GM12878 (cell line): ENCODE measurements around the gene GRIN2C. TPM values are rescaled to one million over a fixed set of nuclear protein-coding genes. Genes with fewer than 3 reads are reported as not detected.

ENCODE experiments used
- ATAC-seq: fragments of 200-7000 bp; cut with Tn5 transposase; 3 replicates; pipeline ENCODE4 v1.9.1; 2020; ENCODE audit warnings: mild to moderate bottlenecking, moderate library complexity
- BruUV-seq: library from RNA; stranded (reverse); fragments of 400-500 nt; replicated peaks from 2 replicates; lab custom pipeline; 2021; lab: Mats Ljungman, UMichigan
- CTCF ChIA-PET: fragments of 300-600 bp; sonication (Branson Sonifier 250); formaldehyde crosslinking; extraction: SDS; loops from one replicate; lab custom pipeline; 2021; ENCODE audit warnings: inconsistent platforms; lab: Yijun Ruan, JAX
- POLR2A ChIA-PET: fragments of 350-600 bp; formaldehyde crosslinking; extraction: SDS; loops from one replicate; lab custom pipeline; 2021; ENCODE audit warnings: inconsistent platforms; lab: Charles Lee
- RAD21 ChIA-PET: fragments of 300-600 bp; sonication (Branson Sonifier 250); formaldehyde crosslinking; loops from one replicate; lab custom pipeline; 2023; ENCODE audit warnings: antibody characterized with exemption; ENCODE audit not compliant: unreplicated experiment; lab: Charles Lee
- SMC1A ChIA-PET: fragments of 300-600 bp; sonication (Branson Sonifier 250); formaldehyde crosslinking; loops from one replicate; lab custom pipeline; 2023; ENCODE audit not compliant: unreplicated experiment, uncharacterized antibody; lab: Charles Lee
- DNase-seq: peaks from one replicate; pipeline ENCODE4 v3.0.0-alpha.2; 2011; ENCODE audit warnings: low read depth, low spot score
- FAIRE-seq: peaks from 3 replicates; lab custom pipeline; 2011; peaks lifted over from hg19 to GRCh38; lab: Jason Lieb, UNC
- H2AFZ ChIP-seq: 2 replicates; pipeline ENCODE4 v1.6.0; 2011; ENCODE audit warnings: low read depth, low read length, control low read depth; ENCODE audit not compliant: control insufficient read depth
- H3K27ac ChIP-seq: 2 replicates; pipeline ENCODE4 v1.5.1; 2011; ENCODE audit warnings: control low read depth; ENCODE audit not compliant: control insufficient read depth, insufficient read depth
- H3K27me3 ChIP-seq, 2 experiments: replicated peaks in 1 of 2; 2 replicates each; pipeline versions ENCODE4 v1.6.0 to v1.6.1; 2011; ENCODE audit warnings: low read length in 1 of 2; ENCODE audit not compliant: control insufficient read depth in 2 of 2, insufficient read depth in 2 of 2
- H3K36me3 ChIP-seq, 2 experiments: 2 replicates each; pipeline ENCODE4 v1.5.1; 2011; ENCODE audit warnings: low read length in 1 of 2; ENCODE audit not compliant: control insufficient read depth in 2 of 2, insufficient read depth in 2 of 2
- H3K4me1 ChIP-seq: 2 replicates; pipeline ENCODE4 v1.6.1; 2011; ENCODE audit warnings: mild to moderate bottlenecking, low read length, moderate library complexity, mixed read lengths; ENCODE audit not compliant: control insufficient read depth, insufficient read depth
- H3K4me2 ChIP-seq: 2 replicates; pipeline ENCODE4 v1.6.0; 2011; ENCODE audit warnings: control low read depth; ENCODE audit not compliant: control insufficient read depth, insufficient read depth
- H3K4me3 ChIP-seq: fragments of 200-600 bp; sonication (generic); 2 replicates; pipeline ENCODE4 v1.5.1; 2016
- H3K79me2 ChIP-seq: 2 replicates; pipeline ENCODE4 v1.6.0; 2011; ENCODE audit warnings: low read length; ENCODE audit not compliant: control insufficient read depth, insufficient read depth
- H3K9ac ChIP-seq: 2 replicates; pipeline ENCODE4 v1.8.0; 2011; ENCODE audit warnings: low read length, control low read depth, mixed read lengths; ENCODE audit not compliant: control insufficient read depth, insufficient read depth
- H3K9me3 ChIP-seq: replicated peaks from 3 replicates; pipeline ENCODE4 v1.5.1; 2011; ENCODE audit warnings: mild to moderate bottlenecking, low read length; ENCODE audit not compliant: control insufficient read depth, insufficient read depth
- H4K20me1 ChIP-seq: 2 replicates; pipeline ENCODE4 v1.6.0; 2011; ENCODE audit not compliant: control insufficient read depth, insufficient read depth
- CHD1 ChIP-seq: IDR thresholded peaks from 2 replicates; pipeline ENCODE4 v1.6.1; 2012; ENCODE audit warnings: low read depth, low read length, improper control_type of control experiment
- FOXK2 ChIP-seq: fragments of 450-650 bp; IDR thresholded peaks from 2 replicates; pipeline ENCODE4 v1.6.1; 2017; ENCODE audit warnings: mild to moderate bottlenecking, moderate library complexity
- MEF2A ChIP-seq: IDR thresholded peaks from 2 replicates; pipeline ENCODE4 v1.6.1; 2011; ENCODE audit warnings: low read depth, mild to moderate bottlenecking, low read length, moderate library complexity; ENCODE audit not compliant: insufficient read depth
- PAX8 ChIP-seq: fragments of 450-650 bp; IDR thresholded peaks from 2 replicates; pipeline ENCODE4 v1.6.1; 2017; ENCODE audit warnings: mild to moderate bottlenecking, moderate library complexity
- POLR2AphosphoS5 ChIP-seq: IDR thresholded peaks from 2 replicates; pipeline ENCODE4 v1.6.1; 2011; ENCODE audit warnings: mild to moderate bottlenecking, low read length, inconsistent platforms
- TARDBP ChIP-seq: IDR thresholded peaks from 2 replicates; pipeline ENCODE4 v1.6.1; 2016; ENCODE audit warnings: borderline replicate concordance
- WGBS: methylation state at CpG from one replicate; pipeline ENCODE4 v1.1.6; 2016; ENCODE audit warnings: low lambda C conversion rate; ENCODE audit not compliant: insufficient replicate concordance, insufficient coverage; ENCODE audit errors: missing lambda C conversion rate; 5-methylcytosine and 5-hydroxymethylcytosine counted together
- in situ Hi-C: fragments of 300-500 bp; cut with MboI; formaldehyde crosslinking; loops from 9 replicates; pipeline ENCODE4 v1.14.3; 2018; ENCODE audit warnings: mixed read lengths
- intact Hi-C: fragments of 100-400 bp; cut with micrococcal nuclease; formaldehyde crosslinking; loops from one replicate; pipeline ENCODE4 v1.14.2; 2022; ENCODE audit not compliant: unreplicated experiment
- polyA plus RNA-seq, 11 experiments: library from polyadenylated mRNA; depleted of rRNA in 4 of 11; unstranded in 6 of 11; stranded (reverse) in 5 of 11; fragments of >200 nt; fragmentation: Nextera tagmentation in 4 of 11; fragmentation: Illumina TruSeq in 1 of 11; extraction: Ambion mirVana in 4 of 11; extraction: Trizol in 1 of 11; gene quantifications; 1 replicate in 1 of 11; 2 replicates in 10 of 11; pipeline versions ENCODE4 v1.2.1 to v1.2.3, GENCODE V29; 2011 to 2016; ENCODE audit warnings: inconsistent platforms in 2 of 11, missing spikeins in 2 of 11, low read depth in 1 of 11
- total RNA-seq, 4 experiments: library from RNA; depleted of rRNA in 3 of 4; stranded (reverse); fragments of >200 nt in 3 of 4; fragmentation: Illumina TruSeq in 1 of 4; extraction: Trizol in 1 of 4; gene quantifications; 2 replicates each; pipeline versions ENCODE4 v1.2.1 to v1.2.3, GENCODE V29; 2013 to 2021
- TF ChIP-seq, protein P1 (sequence below): IDR thresholded peaks from 2 replicates; pipeline ENCODE4 v1.6.1; 2011; ENCODE audit warnings: low read depth, low read length, improper control_type of control experiment, borderline replicate concordance
- TF ChIP-seq, protein P2 (sequence below): fragments of 450-650 bp; IDR thresholded peaks from 2 replicates; pipeline ENCODE4 v1.6.1; 2018; ENCODE audit warnings: mild to moderate bottlenecking, low read depth, moderate library complexity; ENCODE audit not compliant: partially characterized antibody

Gene GRIN2C
- total and polyA plus RNA-seq, 10 of the 15 experiments (the other 5 are each of a cell fraction or from before 2014, with no cell fraction given): 0.01 to 0.20 (median 0.11) TPM; not detected in 2

DNA sequence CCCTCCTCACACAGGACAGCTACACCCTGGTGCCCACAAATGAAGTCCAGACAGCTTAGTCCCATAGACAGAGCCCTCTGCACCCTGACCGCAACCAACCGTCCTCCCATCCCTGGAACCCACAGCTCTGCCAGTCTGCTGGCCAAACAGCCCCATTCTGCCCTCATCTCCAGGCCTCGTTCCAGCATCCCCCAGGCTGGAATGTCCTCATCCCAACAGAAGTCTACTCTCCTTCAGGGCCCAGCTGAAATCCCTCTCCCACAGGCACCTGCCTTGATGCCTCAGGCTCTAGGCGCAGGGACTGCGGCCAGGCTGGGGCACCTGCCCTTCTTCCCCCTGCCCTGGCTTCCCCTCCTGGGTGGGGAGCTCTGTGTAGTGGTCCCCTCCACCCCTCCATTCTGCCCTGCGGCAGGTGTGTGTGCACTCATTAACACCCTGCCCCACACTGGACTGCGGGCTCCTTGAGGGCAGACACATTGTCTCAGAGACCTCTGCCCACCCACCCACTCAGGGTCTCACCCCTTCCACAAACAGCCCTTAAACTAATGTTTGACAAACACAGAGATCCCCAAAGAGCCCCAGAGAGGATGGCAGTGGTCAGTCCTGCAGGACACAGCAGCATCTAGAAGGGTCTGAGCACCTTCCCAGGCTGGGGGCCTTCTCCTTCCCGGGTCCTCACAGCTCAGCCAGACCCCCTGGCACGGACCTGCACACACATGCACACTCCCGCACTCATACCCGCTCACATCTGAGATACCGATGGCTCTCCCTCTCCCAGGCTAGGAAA, 820 bp downstream of the GRIN2C start:
- ChIA-PET POLR2A (interaction anchor here (0.7 to 1.4 kb wide), 2 partner anchors 68 to 106 kb away, joined by 3 to 6 read pairs; no protein-coding TSS in a partner anchor), CTCF (interaction anchor here (0.9 to 3.4 kb wide), 3 partner anchors 67 to 117 kb away, joined by 3 to 14 read pairs (median 6); no protein-coding TSS in a partner anchor), RAD21 (no interaction called here), SMC1A (interaction anchor here (0.6 to 1.5 kb wide), 2 partner anchors 11 to 68 kb away, joined by 3 to 7 read pairs; no protein-coding TSS in a partner anchor)
- Histone ChIP-seq H3K27ac (no peak overlapping the region), H4K20me1 (no peaks in the 10 kb centered on the region), H3K4me2 (no peak overlapping the region), H2AFZ (no peak overlapping the region), H3K79me2 (no peaks in the 10 kb centered on the region), H3K36me3 (no peaks in the 10 kb centered on the region), H3K4me3 (no peak overlapping the region), H3K4me1 (no peaks in the 10 kb centered on the region), H3K9me3 (no peaks in the 10 kb centered on the region), H3K9ac (no peak overlapping the region), H3K27me3 (peaks cover 12 to 14% of the 10 kb centered on the region in 2 experiments)
- in situ Hi-C loops: loop anchor here (5.0 kb wide), 1 partner anchor 67 kb away; no protein-coding TSS in a partner anchor
- WGBS: 56% methylated on average over 12 of the region's 12 CpGs
- intact Hi-C loops: no loop called here
- no peak for ATAC-seq
- no peak for FAIRE-seq
- no peak for DNase-seq
- no TSS peak for BruUV-seq
- TF ChIP-seq POLR2AphosphoS5 (no peak), CHD1 (no peak), FOXK2 (no peak), PAX8 (no peak), TARDBP (no peak)

DNA sequence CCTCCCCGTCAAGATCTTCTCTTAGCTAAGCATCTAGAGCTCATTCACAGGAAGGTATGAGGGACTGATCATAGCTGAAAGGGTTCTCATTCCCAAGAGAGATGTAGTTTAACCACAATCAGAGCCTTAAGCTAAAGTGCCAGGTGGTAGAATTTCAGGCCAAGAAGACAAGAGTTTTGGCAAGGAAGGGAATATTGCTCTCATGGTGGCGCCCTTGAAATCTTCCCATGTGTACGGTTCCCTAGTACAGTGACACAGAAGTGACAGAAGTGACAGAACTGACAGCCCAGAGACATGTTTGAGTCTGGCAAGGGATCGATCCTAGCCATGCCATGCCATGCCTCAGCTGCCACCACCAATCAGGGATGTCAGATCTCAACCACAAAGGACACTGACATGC, 2.5 kb downstream of the GRIN2C start:
- H3K9ac ChIP-seq: no peak overlapping the region
- DNase-seq (no peak), FAIRE-seq (no peak), ATAC-seq (no peak)
- in situ Hi-C loops: loop anchor here (5.0 kb wide), 1 partner anchor 65 kb away; no protein-coding TSS in a partner anchor
- no peaks in the 10 kb centered on the region for H3K79me2 ChIP-seq
- no peaks in the 10 kb centered on the region for H4K20me1 ChIP-seq
- H3K4me3 ChIP-seq: no peak overlapping the region
- H2AFZ ChIP-seq: no peak overlapping the region
- no peak overlapping the region for H3K27ac ChIP-seq
- intact Hi-C loops: no loop called here
- no peaks in the 10 kb centered on the region for H3K4me1 ChIP-seq
- SMC1A ChIA-PET: interaction anchor here (0.6 kb wide), 1 partner anchor 631 kb away, joined by 3 read pairs; no protein-coding TSS in a partner anchor
- CTCF ChIA-PET: interaction anchor here (0.7 to 3.4 kb wide), 6 partner anchors 9 to 200 kb away, joined by 3 to 14 read pairs (median 4); no protein-coding TSS in a partner anchor
- peaks cover 12 to 16% of the 10 kb centered on the region in 2 experiments for H3K27me3 ChIP-seq
- BruUV-seq: no TSS peak
- H3K9me3 ChIP-seq: no peaks in the 10 kb centered on the region
- RAD21 ChIA-PET: no interaction called here
- POLR2A ChIA-PET: no interaction called here
- H3K4me2 ChIP-seq: no peak overlapping the region
- no peaks in the 10 kb centered on the region for H3K36me3 ChIP-seq
- 37% methylated on average over 4 of the region's 4 CpGs for WGBS
- TF ChIP-seq POLR2AphosphoS5 (no peak), MEF2A (no peak)
- TF ChIP-seq, protein P1, sequence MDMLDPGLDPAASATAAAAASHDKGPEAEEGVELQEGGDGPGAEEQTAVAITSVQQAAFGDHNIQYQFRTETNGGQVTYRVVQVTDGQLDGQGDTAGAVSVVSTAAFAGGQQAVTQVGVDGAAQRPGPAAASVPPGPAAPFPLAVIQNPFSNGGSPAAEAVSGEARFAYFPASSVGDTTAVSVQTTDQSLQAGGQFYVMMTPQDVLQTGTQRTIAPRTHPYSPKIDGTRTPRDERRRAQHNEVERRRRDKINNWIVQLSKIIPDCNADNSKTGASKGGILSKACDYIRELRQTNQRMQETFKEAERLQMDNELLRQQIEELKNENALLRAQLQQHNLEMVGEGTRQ: no peak
- TF ChIP-seq, protein P2, sequence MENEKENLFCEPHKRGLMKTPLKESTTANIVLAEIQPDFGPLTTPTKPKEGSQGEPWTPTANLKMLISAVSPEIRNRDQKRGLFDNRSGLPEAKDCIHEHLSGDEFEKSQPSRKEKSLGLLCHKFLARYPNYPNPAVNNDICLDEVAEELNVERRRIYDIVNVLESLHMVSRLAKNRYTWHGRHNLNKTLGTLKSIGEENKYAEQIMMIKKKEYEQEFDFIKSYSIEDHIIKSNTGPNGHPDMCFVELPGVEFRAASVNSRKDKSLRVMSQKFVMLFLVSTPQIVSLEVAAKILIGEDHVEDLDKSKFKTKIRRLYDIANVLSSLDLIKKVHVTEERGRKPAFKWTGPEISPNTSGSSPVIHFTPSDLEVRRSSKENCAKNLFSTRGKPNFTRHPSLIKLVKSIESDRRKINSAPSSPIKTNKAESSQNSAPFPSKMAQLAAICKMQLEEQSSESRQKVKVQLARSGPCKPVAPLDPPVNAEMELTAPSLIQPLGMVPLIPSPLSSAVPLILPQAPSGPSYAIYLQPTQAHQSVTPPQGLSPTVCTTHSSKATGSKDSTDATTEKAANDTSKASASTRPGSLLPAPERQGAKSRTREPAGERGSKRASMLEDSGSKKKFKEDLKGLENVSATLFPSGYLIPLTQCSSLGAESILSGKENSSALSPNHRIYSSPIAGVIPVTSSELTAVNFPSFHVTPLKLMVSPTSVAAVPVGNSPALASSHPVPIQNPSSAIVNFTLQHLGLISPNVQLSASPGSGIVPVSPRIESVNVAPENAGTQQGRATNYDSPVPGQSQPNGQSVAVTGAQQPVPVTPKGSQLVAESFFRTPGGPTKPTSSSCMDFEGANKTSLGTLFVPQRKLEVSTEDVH: no peak
